GM08714 (cell line): ENCODE data around the gene P3H4.
A peak's percentile ranks its signal among the peaks of the same experiment; 100 is the strongest.

Experiments used
- H3K4me3 ChIP-seq: fragments of 200-500 bp; sonication (Bioruptor generic); 2 replicates; pipeline ENCODE4 v1.5.1; 2014; ENCODE audit warnings: mild to moderate bottlenecking, low read length, inconsistent platforms
- ZNF274 ChIP-seq: IDR thresholded peaks from 2 replicates; pipeline ENCODE4 v1.6.1; 2012; ENCODE audit warnings: mild to moderate bottlenecking, low read depth, low read length

Gene P3H4

DNA sequence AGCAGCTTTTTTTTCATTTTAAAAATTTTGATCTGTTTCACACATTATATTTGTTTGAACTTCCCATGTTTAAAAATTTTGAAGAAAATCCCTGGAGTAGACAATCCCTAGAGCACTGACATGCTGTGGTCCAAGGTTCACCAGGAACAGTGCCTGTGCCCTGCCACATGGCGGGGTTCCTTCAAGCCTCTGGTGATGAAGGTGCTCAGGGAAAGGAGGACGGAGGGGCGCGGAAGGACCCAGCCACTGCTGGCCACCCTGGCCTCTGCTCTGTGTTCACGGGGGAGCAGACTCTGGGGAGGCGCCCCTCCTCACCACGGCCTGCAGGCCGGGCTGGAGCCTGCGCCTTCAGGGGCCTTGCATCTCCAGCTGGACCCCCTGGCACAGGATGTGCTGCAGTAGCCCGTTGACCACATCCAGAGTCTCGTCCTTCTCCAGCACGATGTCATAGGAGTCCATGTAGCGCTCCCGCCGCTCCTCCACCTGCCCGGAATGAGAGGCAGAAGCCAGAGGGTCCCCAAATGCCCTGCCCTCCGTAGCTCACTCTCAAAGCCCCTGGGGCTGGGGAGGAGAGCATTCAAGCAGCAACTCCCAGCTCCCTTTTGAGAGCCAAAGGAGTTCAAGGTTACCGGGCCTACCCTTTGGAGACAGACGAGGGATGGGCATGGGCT, 13.6 kb upstream of the P3H4 start:
- no peak for TF ChIP-seq ZNF274

DNA sequence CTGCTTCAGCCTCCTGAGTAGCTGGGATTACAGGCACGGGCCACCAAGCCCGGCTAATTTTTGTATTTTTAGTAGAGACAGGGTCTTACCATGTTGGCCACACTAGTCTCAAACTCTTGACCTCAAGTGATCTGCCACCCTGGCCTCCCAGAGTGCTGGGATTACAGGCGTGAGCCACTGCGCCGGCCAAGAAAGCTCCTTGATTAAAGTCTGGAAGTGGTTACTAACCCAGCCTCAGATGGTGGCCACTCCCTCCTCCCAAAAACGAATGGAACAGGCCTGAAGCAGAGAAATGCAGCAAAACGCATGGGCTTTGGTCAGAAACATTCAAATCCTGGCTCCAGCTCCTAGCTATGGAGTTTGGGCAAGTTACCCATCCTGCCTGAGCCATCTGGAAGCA, 12.3 kb upstream of the P3H4 start:
- no peak overlapping the region for H3K4me3 ChIP-seq
- TF ChIP-seq ZNF274, result no peak

More for the DNA sequence above, 13.6 kb upstream of the P3H4 start:
- no peak overlapping the region for H3K4me3 ChIP-seq

DNA sequence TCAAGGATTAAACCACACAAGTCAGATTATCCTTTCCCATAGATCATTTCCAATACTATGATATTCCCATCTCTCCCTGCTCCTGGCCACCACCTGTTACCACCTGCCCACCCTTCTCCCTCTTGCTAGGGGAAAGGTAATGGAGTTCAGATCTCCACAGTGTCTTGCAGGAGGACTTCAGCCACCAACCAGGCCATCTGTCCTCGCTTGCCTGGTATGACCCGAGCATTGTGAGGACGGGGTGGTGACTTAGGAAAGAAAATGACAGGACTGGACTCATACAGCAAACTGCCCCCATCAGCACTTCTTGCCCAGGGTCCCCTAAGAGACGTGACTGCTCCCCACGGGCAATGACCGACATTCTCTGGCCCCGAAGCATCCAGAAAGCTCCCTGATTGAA, 11.8 kb upstream of the P3H4 start:
- H3K4me3 ChIP-seq, result no peak overlapping the region
- TF ChIP-seq ZNF274, result no peak

DNA sequence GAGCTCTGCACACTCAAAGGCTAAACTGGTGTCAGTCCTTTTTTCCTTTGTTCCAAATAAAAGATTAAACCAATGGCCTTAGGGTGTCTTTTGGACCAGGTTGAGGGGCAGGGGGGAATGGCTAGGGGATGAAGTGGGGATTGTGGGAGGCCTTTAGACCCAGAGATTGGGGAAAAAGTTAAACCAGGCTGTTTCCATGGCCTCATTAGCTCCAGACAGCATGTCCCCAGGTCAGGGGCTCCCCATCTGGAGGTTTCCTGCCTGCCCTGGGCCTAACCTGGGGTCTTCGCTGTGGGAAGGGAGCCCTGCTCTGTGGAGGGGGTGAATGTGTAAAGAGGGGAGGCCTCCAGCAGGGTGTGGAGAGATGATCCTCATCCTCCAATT, 11.4 kb upstream of the P3H4 start:
- TF ChIP-seq ZNF274, result no peak
- no peak overlapping the region for H3K4me3 ChIP-seq

DNA sequence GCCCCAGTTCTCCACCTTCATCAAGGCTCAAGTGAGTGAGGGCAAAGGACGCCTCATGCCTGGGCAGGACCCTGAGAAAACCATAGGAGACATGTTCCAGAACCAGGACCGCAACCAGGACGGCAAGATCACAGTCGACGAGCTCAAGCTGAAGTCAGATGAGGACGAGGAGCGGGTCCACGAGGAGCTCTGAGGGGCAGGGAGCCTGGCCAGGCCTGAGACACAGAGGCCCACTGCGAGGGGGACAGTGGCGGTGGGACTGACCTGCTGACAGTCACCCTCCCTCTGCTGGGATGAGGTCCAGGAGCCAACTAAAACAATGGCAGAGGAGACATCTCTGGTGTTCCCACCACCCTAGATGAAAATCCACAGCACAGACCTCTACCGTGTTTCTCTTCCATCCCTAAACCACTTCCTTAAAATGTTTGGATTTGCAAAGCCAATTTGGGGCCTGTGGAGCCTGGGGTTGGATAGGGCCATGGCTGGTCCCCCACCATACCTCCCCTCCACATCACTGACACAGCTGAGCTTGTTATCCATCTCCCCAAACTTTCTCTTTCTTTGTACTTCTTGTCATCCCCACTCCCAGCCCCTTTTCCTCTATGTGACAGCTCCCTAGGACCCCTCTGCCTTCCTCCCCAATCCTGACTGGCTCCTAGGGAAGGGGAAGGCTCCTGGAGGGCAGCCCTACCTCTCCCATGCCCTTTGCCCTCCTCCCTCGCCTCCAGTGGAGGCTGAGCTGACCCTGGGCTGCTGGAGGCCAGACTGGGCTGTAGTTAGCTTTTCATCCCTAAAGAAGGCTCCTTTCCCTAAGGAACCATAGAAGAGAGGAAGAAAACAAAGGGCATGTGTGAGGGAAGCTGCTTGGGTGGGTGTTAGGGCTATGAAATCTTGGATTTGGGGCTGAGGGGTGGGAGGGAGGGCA, 10.7 kb upstream of the P3H4 start:
- no peak overlapping the region for H3K4me3 ChIP-seq
- TF ChIP-seq ZNF274, result no peak

DNA sequence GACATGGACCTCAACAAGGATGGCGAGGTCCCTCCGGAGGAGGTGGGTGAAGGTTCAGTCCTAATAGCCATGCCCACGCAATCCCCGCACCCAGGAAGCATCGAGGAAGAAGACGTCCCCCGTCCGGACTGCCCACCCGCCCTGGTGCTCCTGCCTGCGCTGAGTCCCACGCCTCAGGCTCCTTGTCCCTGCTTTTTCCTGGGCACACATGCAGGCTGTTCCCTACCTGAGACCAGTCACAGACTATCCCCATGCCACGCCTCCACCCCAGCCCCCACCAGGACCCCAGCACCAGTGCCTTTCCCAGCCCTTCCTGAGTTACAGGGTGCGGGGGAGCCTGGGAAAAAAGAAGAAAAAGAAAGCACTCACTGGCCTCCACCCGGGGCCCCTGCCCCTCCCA, 10.0 kb upstream of the P3H4 start:
- no peak overlapping the region for H3K4me3 ChIP-seq
- no peak for TF ChIP-seq ZNF274

DNA sequence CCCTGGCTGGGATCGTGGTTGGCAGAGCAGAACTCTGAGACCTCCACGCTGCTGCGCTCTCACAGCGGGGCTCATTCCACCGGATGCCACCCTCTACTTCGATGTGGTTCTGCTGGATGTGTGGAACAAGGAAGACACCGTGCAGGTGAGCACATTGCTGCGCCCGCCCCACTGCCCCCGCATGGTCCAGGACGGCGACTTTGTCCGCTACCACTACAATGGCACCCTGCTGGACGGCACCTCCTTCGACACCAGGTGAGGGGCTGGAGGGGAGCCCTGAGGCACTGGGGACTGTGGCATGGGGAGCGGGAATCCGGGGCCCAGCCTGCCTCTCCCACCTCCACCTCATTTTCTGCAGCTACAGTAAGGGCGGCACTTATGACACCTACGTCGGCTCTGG, 6.3 kb upstream of the P3H4 start:
- no peak for TF ChIP-seq ZNF274

DNA sequence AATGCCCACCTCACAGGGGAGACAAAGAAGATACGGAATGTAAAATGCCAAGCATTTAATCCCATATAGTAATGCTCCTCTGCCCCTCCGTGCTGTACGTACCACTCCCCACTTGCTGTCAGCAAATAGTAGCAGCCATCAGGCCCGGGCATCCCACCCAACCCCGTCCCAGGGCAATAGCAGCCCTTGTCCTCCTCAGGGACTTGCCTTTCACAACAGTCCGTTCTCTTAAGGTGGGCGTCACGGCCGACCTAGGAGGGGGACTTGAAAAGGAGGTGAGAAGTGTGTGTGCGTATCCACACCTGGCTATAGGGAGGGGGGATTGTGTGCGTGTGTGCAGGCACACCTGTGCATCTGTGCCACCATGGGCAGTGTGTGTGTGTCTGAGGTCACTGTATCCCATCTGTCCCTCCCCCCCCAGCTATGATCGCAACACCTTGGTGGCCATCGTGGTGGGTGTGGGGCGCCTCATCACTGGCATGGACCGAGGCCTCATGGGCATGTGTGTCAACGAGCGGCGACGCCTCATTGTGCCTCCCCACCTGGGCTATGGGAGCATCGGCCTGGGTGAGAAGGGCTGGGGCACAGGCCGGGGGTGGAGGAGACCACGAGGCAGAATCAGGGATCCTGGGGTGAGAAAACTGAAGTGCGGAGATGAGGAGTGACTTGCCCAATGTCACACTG, 5.0 kb upstream of the P3H4 start:
- TF ChIP-seq ZNF274, result no peak
- H3K4me3 ChIP-seq, result no peak overlapping the region

More for the DNA sequence above, 6.3 kb upstream of the P3H4 start:
- H3K4me3 ChIP-seq, result no peak overlapping the region

DNA sequence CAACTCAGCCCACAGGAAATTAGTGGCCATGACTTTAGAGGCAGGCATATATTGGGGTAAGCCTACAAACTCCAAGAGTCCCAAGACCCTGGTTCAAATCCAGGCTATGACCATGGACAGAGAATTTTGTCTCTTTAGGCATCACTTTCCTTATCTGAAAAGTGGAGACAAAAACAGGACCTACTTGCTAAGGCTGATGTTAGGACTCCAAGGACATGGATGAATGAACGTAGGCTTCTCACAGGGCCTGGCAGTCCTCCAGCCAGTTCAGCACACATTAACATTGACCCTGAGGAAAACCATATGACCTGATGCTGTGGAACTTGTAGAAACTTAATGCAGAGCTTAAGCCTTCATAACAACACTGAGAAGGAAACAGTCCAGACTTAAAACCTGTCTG, 2.4 kb upstream of the P3H4 start:
- no peak overlapping the region for H3K4me3 ChIP-seq
- no peak for TF ChIP-seq ZNF274

DNA sequence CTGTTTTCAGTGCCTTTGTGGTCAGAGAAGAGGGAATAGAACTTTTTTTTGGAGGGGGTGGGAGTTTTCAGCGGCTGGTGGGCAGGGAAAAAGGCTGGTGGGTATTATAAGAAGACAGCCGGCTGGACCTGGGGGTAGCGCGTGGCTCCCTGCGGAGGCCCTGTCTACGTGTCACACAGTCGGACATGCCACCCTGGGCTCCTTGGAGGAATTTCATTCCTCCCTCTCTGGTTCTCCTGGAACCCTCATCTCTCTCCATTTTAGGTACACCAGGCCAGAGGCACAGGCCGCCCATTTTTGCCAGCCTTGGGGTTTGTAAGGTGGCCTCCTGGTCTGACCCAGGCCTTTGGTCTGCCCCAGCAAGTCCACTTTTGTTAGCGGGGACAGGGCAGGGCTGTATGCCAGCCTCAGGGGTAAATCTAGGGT, 2.0 kb upstream of the P3H4 start:
- H3K4me3 ChIP-seq, result no peak overlapping the region
- no peak for TF ChIP-seq ZNF274

DNA sequence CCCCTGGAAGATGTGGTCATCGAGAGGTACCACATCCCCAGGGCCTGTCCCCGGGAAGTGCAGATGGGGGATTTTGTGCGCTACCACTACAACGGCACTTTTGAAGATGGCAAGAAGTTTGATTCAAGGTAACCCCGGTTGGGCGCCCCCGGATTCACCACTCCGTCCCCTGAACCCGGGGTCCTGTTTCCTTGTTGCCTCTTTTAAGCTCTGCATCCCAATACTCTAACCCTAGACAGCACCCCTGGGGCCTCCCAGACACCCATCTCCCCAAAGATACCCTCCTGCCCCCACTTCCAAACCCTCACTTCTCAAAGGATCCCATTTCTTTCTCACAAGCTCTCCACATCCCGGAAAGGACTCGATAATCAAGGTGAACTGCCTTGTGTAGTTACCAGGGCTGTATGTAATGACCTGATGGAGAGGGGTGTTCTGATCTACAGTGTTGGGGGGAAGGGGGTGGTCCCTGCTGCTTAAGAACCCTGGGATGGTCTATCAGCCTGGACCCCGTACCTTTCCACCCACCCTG, 1.5 kb upstream of the P3H4 start:
- no peak for TF ChIP-seq ZNF274
- peak overlapping the region; percentile 4; the same call in 1 of the 2 replicates for H3K4me3 ChIP-seq

DNA sequence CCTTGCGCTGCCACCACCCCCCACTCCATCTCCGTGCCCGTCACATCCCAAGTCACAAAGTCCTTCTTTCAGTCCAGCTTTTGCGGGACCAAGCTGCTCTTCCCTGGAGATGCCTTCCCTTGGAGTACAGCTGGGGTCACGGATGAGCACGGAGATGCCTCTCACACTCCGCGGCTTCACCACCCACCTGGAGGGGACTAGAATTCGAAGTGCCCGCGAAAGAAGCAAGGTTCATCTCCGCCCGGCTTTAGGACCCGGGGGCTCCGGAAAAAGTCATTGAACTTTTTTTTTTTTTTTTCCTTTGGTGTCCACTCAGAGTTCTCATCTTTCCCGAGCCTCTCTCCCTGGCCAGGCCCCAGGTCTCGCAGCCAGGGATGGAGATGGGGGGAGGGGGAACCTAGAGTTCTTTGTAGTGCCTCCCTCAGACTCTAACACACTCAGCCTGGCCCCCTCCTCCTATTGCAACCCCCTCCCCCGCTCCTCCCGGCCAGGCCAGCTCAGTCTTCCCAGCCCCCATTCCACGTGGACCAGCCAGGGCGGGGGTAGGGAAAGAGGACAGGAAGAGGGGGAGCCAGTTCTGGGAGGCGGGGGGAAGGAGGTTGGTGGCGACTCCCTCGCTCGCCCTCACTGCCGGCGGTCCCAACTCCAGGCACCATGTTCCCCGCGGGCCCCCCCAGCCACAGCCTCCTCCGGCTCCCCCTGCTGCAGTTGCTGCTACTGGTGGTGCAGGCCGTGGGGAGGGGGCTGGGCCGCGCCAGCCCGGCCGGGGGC, 817 bp upstream of the P3H4 start, which contains the start of gene FKBP10:
FKBP10 (plus strand) TSS at position 624 of the 771 bp plus-strand sequence; CDS start at position 655, 31 bp downstream.
- peak within 1 kb of the TSS; percentile 75 for H3K4me3 ChIP-seq
- no peak for TF ChIP-seq ZNF274

DNA sequence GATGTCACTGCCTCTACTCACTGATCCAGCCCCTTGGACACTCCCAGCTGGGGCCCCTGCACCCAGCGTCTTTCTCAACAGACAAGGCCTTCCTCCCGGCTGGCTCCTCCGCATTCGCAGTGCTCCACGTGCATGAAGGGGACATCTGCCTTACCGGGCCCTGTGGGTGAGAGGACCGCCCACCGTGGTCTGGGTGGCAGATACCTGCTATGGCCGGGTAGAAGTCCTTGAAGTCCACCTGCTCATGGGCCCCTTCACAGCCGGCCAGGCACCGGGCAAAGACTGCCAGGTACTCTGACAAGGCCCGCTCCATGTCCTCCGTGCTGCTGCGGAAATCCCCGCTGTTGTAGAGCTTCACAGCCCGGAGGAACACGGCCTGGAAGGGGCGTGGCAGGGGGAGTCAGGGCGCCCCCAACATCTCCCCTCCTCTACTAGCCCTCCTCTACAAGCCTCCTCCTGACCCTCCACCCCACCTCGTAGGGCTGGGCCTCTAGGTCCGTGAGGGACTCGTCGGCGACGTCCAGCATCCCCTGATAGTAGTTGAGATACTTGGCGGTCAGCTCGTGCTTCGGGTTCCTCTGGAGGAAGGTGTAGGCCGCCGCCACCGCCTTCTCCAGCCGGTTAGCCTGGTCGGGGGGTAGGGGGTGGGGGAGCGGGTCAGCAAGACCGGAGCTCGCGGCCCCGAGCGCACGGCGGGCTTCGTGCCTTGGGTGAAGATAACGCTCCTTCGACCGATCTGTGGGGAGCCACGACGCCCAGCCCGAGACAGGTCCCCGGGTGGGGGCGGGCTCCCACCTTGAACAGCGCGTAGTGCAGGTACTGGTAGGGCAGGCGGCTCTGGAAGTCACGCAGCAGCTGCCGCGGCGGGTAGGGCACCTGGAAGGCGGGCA, 845 bp downstream of the P3H4 start:
- peak overlapping the region; percentile 75; the same call in 1 of the 2 replicates for H3K4me3 ChIP-seq
- no peak for TF ChIP-seq ZNF274
